GM23248 (cell line): ENCODE results near the gene SLC4A4. TPM values are rescaled to one million over a fixed set of nuclear protein-coding genes. Genes with fewer than 3 reads are reported as not detected.

ENCODE experiments used
- DNase-seq: peaks from one replicate; pipeline ENCODE4 v3.0.0-alpha.2; 2015
- H2AFZ ChIP-seq: fragments of 200-600 bp; sonication (generic); 2 replicates; pipeline ENCODE4 v1.6.1; 2016; ENCODE audit warnings: antibody characterized with exemption
- H3F3A ChIP-seq: fragments of 200-600 bp; sonication (generic); 2 replicates; pipeline ENCODE4 v1.6.1; 2016; ENCODE audit warnings: mild to moderate bottlenecking, antibody characterized with exemption, mixed run types; ENCODE audit not compliant: insufficient read depth
- H3K27ac ChIP-seq: fragments of 200-600 bp; sonication (generic); 2 replicates; pipeline ENCODE4 v1.5.1; 2016; ENCODE audit warnings: mild to moderate bottlenecking
- H3K27me3 ChIP-seq: fragments of 200-600 bp; sonication (generic); replicated peaks from 2 replicates; pipeline ENCODE4 v1.6.1; 2016; ENCODE audit warnings: mild to moderate bottlenecking; ENCODE audit not compliant: insufficient read depth
- H3K36me3 ChIP-seq: fragments of 200-600 bp; sonication (generic); 2 replicates; pipeline ENCODE4 v1.6.1; 2016; ENCODE audit warnings: low read depth, mild to moderate bottlenecking
- H3K4me1 ChIP-seq: fragments of 200-600 bp; sonication (generic); 2 replicates; pipeline ENCODE4 v1.6.1; 2016; ENCODE audit warnings: mild to moderate bottlenecking; ENCODE audit not compliant: insufficient read depth
- H3K4me2 ChIP-seq: fragments of 200-600 bp; sonication (generic); one replicate; pipeline ENCODE4 v1.6.1; 2016; ENCODE audit warnings: mild to moderate bottlenecking; ENCODE audit not compliant: unreplicated experiment
- H3K4me3 ChIP-seq: fragments of 200-600 bp; sonication (generic); 2 replicates; pipeline ENCODE4 v1.5.1; 2016; ENCODE audit warnings: mild to moderate bottlenecking
- H3K79me2 ChIP-seq: fragments of 200-600 bp; sonication (generic); 2 replicates; pipeline ENCODE4 v1.6.1; 2016; ENCODE audit warnings: mild to moderate bottlenecking; ENCODE audit not compliant: insufficient read depth
- H3K9ac ChIP-seq: fragments of 200-600 bp; sonication (generic); 2 replicates; pipeline ENCODE4 v1.6.1; 2016; ENCODE audit warnings: mild to moderate bottlenecking
- H3K9me2 ChIP-seq: fragments of 200-600 bp; sonication (generic); 2 replicates; pipeline ENCODE4 v1.6.1; 2016; ENCODE audit warnings: mixed run types, mild to moderate bottlenecking, moderate library complexity; ENCODE audit not compliant: insufficient read depth
- H3K9me3 ChIP-seq: fragments of 200-600 bp; sonication (generic); one replicate; pipeline ENCODE4 v1.6.1; 2017; ENCODE audit warnings: low read depth
- H4K20me1 ChIP-seq: fragments of 200-600 bp; sonication (generic); 2 replicates; pipeline ENCODE4 v1.6.0; 2016; ENCODE audit not compliant: insufficient read depth
- EZH2 ChIP-seq: fragments of 200-600 bp; sonication (generic); IDR thresholded peaks from 2 replicates; pipeline ENCODE4 v1.6.1; 2018; ENCODE audit warnings: antibody characterized with exemption, mild to moderate bottlenecking; ENCODE audit not compliant: insufficient read depth, poor library complexity, severe bottlenecking
- EZH2phosphoT487 ChIP-seq: fragments of 200-600 bp; sonication (generic); IDR thresholded peaks from 2 replicates; pipeline ENCODE4 v1.6.1; 2018; ENCODE audit warnings: antibody characterized with exemption, moderate library complexity, mild to moderate bottlenecking, low read depth; ENCODE audit not compliant: insufficient read depth
- WGBS, 2 experiments: methylation state at CpG; one replicate each; pipeline ENCODE4 v1.1.6; 2015 to 2017; ENCODE audit warnings: low lambda C conversion rate in 2 of 2, low coverage in 1 of 2; ENCODE audit errors: missing lambda C conversion rate in 2 of 2; 5-methylcytosine and 5-hydroxymethylcytosine counted together
- in situ Hi-C: fragments of 300-500 bp; cut with MboI; formaldehyde crosslinking; loops from 2 replicates; pipeline ENCODE4 v1.15.0; 2020
- polyA plus RNA-seq: library from polyadenylated mRNA; unstranded; fragments of >200 nt; fragmentation: Nextera tagmentation; extraction: Ambion mirVana; gene quantifications from 2 replicates; pipeline ENCODE4 v1.2.1, GENCODE V29; 2016
- total RNA-seq: library from RNA; depleted of rRNA; stranded (reverse); fragments of >200 nt; shearing (Covaris generic); gene quantifications from 2 replicates; pipeline ENCODE4 v1.2.3, GENCODE V29; 2014

SLC4A4 gene
- total and polyA plus RNA-seq, 2 experiments from 2014 or later, result 7.2 to 11.5 TPM

GRCh38 chr4:71346710-71347109, 7.9 kb downstream of the SLC4A4 start:
- Histone ChIP-seq H4K20me1 (no peaks in the 10 kb centered on the region), H3K27ac (no peak overlapping the region), H3K4me1 (no peaks in the 10 kb centered on the region), H3K36me3 (no peaks in the 10 kb centered on the region), H3K9ac (no peak overlapping the region), H3F3A (no peaks in the 10 kb centered on the region), H3K9me2 (no peaks in the 10 kb centered on the region), H3K4me3 (no peak overlapping the region), H2AFZ (no peak overlapping the region), H3K79me2 (no peaks in the 10 kb centered on the region), H3K27me3 (no peaks in the 10 kb centered on the region), H3K9me3 (no peaks in the 10 kb centered on the region), H3K4me2 (no peak overlapping the region)
- in situ Hi-C loops, result no loop called here
- no peak for DNase-seq
- TF ChIP-seq EZH2 (no peak), EZH2phosphoT487 (no peak)

- DNase-seq, result no peak
- no peaks in the 10 kb centered on the region for H3K36me3 ChIP-seq
- no peak overlapping the region for H3K4me3 ChIP-seq
- no peaks in the 10 kb centered on the region for H3K4me1 ChIP-seq
- 83 to 90% methylated on average over 3 of the region's 3 CpGs for WGBS, 2 experiments
- H3K4me2 ChIP-seq, result no peak overlapping the region
- H3F3A ChIP-seq, result no peaks in the 10 kb centered on the region
- H3K27me3 ChIP-seq, result no peaks in the 10 kb centered on the region
- no peak overlapping the region for H3K27ac ChIP-seq
- no peaks in the 10 kb centered on the region for H3K79me2 ChIP-seq
- no peaks in the 10 kb centered on the region for H3K9me3 ChIP-seq
- no peak overlapping the region for H3K9ac ChIP-seq
- no peaks in the 10 kb centered on the region for H4K20me1 ChIP-seq
- H2AFZ ChIP-seq, result no peak overlapping the region
- no peaks in the 10 kb centered on the region for H3K9me2 ChIP-seq
- TF ChIP-seq EZH2 (no peak), EZH2phosphoT487 (no peak)
- in situ Hi-C loops, result no loop called here
Observed at GRCh38 chr4:71348586-71348985, 9.8 kb downstream of the SLC4A4 start.

- Histone ChIP-seq H3K27me3 (no peaks in the 10 kb centered on the region), H3K36me3 (peaks cover 12% of the 10 kb centered on the region; the same call in 1 of the 2 replicates), H3K4me2 (no peak overlapping the region), H3K9me3 (no peaks in the 10 kb centered on the region), H3K4me1 (no peaks in the 10 kb centered on the region), H3K9me2 (0 out of 2 replicates have a peak, but pooled peaks cover 5% of the 10 kb centered on the region), H3K79me2 (no peaks in the 10 kb centered on the region), H4K20me1 (no peaks in the 10 kb centered on the region), H3K9ac (no peak overlapping the region), H3F3A (no peaks in the 10 kb centered on the region), H3K27ac (no peak overlapping the region), H2AFZ (no peak overlapping the region), H3K4me3 (no peak overlapping the region)
- TF ChIP-seq EZH2, result no peak
- TF ChIP-seq EZH2phosphoT487, result no peak
- in situ Hi-C loops, result no loop called here
- DNase-seq, result no peak
- 95 to 100% methylated on average over 1 of the region's 1 CpG for whole genome bisulfite sequencing, 2 experiments
Observed at GRCh38 chr4:71355045-71355444, 16.2 kb downstream of the SLC4A4 start.

- H3K4me1 ChIP-seq, result no peaks in the 10 kb centered on the region
- no peak overlapping the region for H2AFZ ChIP-seq
- no peaks in the 10 kb centered on the region for H3K27me3 ChIP-seq
- DNase-seq, result no peak
- H4K20me1 ChIP-seq, result no peaks in the 10 kb centered on the region
- H3K9me3 ChIP-seq, result no peaks in the 10 kb centered on the region
- no peak overlapping the region for H3K27ac ChIP-seq
- in situ Hi-C loops, result no loop called here
- no peak overlapping the region for H3K4me2 ChIP-seq
- no peak overlapping the region for H3K4me3 ChIP-seq
- no peaks in the 10 kb centered on the region for H3K79me2 ChIP-seq
- H3K36me3 ChIP-seq, result peaks cover 12% of the 10 kb centered on the region; the same call in 1 of the 2 replicates
- H3K9ac ChIP-seq, result no peak overlapping the region
- H3F3A ChIP-seq, result no peaks in the 10 kb centered on the region
- H3K9me2 ChIP-seq, result 0 out of 2 replicates have a peak, but pooled peaks cover 5% of the 10 kb centered on the region
- TF ChIP-seq EZH2phosphoT487 (no peak), EZH2 (no peak)
Observed at GRCh38 chr4:71355971-71356370, 17.2 kb downstream of the SLC4A4 start.
